Measurements from ENCODE around the gene SPTSSA. TPM values are rescaled to one million over a fixed set of nuclear protein-coding genes. Genes with fewer than 3 reads are reported as not detected.

Gene SPTSSA
- total RNA-seq, 1 donor from 2014 or later = 17.4 TPM

DNA sequence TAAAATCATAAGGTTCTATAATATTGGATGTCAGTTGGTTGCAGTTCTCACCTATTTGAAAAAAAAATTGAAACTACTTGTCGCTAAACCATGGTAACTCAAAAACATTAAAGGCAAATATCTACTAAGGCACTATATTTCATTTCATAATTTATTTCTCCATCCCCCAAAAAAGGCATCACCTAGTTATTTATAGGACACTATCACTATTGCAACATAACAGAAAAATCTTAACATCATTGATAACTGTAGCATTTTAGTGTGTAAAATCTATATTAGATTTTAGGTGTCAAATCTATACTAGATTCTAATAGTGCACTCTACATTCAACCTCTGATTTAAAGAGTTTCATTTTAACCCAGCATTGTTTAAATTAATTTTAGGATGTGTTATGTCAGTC lies 1.7 kb downstream of the SPTSSA start:
- Mint-ChIP-seq H3K36me3 (ENCODE audit: insufficient read depth) (peaks cover 3% of the 10 kb centered on the region), H3K27ac (peak overlapping the region; percentile 93), H3K27me3 (no peaks in the 10 kb centered on the region), H3K4me3 (ENCODE audit: low read depth) (peak overlapping the region; percentile 88), H3K4me1 (ENCODE audit: low read depth) (peaks cover 19% of the 10 kb centered on the region), H3K9me3 (ENCODE audit: low read depth) (no peaks in the 10 kb centered on the region)
- TF ChIP-seq, protein P1, sequence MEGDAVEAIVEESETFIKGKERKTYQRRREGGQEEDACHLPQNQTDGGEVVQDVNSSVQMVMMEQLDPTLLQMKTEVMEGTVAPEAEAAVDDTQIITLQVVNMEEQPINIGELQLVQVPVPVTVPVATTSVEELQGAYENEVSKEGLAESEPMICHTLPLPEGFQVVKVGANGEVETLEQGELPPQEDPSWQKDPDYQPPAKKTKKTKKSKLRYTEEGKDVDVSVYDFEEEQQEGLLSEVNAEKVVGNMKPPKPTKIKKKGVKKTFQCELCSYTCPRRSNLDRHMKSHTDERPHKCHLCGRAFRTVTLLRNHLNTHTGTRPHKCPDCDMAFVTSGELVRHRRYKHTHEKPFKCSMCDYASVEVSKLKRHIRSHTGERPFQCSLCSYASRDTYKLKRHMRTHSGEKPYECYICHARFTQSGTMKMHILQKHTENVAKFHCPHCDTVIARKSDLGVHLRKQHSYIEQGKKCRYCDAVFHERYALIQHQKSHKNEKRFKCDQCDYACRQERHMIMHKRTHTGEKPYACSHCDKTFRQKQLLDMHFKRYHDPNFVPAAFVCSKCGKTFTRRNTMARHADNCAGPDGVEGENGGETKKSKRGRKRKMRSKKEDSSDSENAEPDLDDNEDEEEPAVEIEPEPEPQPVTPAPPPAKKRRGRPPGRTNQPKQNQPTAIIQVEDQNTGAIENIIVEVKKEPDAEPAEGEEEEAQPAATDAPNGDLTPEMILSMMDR (IDR thresholded peaks at IDR 0.05; ENCODE audit: unreplicated experiment) = no peak
- no peak for DNase-seq (ENCODE audit: low spot score, unreplicated experiment)

DNA sequence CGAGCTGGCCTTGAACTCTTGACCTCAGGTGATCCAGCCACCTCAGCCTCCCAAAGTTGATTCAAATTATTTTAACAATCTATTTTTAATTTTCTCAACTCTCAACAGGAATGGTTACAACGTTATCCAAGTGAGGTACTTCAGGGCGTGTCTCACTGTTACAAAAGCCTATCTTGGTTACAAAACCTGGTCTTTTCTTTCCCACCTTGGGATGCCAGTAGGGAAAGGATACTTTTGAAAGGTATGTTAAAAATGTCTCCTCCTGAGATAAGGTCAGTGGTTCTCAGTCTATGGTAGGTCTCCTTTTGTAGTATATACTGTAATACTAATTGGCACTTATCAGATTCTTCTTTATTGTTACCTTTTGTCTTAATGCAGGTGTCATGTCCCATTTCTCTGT lies 4.9 kb downstream of the SPTSSA start:
- Mint-ChIP-seq H3K27ac (no peak overlapping the region), H3K4me1 (ENCODE audit: low read depth) (peaks cover 16% of the 10 kb centered on the region), H3K27me3 (no peaks in the 10 kb centered on the region), H3K36me3 (ENCODE audit: insufficient read depth) (peaks cover 4% of the 10 kb centered on the region), H3K9me3 (ENCODE audit: low read depth) (no peaks in the 10 kb centered on the region), H3K4me3 (ENCODE audit: low read depth) (no peak overlapping the region)
- no peak for DNase-seq (ENCODE audit: low spot score, unreplicated experiment)
- TF ChIP-seq, protein P1 (IDR thresholded peaks at IDR 0.05; ENCODE audit: unreplicated experiment) = no peak

DNA sequence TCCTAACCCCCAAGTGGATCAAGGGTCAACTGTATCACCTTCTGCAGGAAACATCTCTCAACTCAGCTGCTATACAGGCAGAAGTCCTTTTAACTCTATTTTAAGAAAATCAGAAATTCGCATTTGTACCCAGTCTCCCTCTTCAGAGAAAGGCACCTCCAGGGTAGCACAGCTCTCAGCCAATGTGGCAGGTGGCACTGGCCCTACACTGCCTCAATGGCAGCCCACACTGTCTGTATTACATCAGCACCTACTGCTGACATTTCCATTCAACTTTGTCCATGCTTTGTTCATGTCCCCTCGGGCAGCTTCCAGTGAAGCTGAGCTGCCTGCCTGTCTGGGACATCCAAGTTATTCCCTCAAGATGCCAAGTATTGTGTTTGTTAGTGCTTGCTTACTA lies 8.8 kb downstream of the SPTSSA start:
- H3K27ac Mint-ChIP-seq = no peak overlapping the region
- no peak overlapping the region for H3K4me3 Mint-ChIP-seq (ENCODE audit: low read depth)
- no peaks in the 10 kb centered on the region for H3K9me3 Mint-ChIP-seq (ENCODE audit: low read depth)
- DNase-seq (ENCODE audit: low spot score, unreplicated experiment) = no peak
- H3K36me3 Mint-ChIP-seq (ENCODE audit: insufficient read depth) = peaks cover 6% of the 10 kb centered on the region
- peaks cover 3% of the 10 kb centered on the region for H3K4me1 Mint-ChIP-seq (ENCODE audit: low read depth)
- no peaks in the 10 kb centered on the region for H3K27me3 Mint-ChIP-seq
- TF ChIP-seq, protein P1 (IDR thresholded peaks at IDR 0.05; ENCODE audit: unreplicated experiment) = no peak

DNA sequence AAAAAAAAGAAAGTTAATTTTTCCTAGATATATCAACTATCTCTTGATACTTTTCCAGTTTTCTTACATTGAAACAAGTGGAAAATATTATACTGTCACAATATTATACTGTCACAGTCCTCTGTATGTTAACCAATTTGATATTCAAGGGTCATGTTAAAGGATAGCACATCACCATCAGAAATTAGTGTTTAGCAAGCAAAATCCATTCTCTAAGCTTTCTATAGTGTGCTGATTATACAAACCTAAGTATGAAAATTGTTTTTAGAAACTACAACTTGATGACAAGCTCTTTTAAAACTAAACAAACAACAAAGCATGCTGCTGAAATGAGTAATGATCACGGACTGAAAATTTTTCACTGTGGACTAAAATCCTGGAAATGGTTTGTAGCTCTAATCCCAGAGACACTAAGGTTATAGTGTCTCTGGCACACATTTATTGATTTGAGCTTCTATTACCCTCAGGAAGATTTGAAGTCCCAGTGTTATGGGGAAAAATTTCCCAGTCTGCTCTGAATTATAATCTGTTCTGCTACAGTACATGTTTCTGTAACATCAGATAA lies 9.7 kb downstream of the SPTSSA start:
- H3K27ac Mint-ChIP-seq = no peak overlapping the region
- H3K9me3 Mint-ChIP-seq (ENCODE audit: low read depth) = no peaks in the 10 kb centered on the region
- H3K27me3 Mint-ChIP-seq = no peaks in the 10 kb centered on the region
- peaks cover 3% of the 10 kb centered on the region for H3K4me1 Mint-ChIP-seq (ENCODE audit: low read depth)
- H3K36me3 Mint-ChIP-seq (ENCODE audit: insufficient read depth) = peaks cover 7% of the 10 kb centered on the region
- no peak overlapping the region for H3K4me3 Mint-ChIP-seq (ENCODE audit: low read depth)
- DNase-seq (ENCODE audit: low spot score, unreplicated experiment) = no peak
- TF ChIP-seq, protein P1 (IDR thresholded peaks at IDR 0.05; ENCODE audit: unreplicated experiment) = no peak

DNA sequence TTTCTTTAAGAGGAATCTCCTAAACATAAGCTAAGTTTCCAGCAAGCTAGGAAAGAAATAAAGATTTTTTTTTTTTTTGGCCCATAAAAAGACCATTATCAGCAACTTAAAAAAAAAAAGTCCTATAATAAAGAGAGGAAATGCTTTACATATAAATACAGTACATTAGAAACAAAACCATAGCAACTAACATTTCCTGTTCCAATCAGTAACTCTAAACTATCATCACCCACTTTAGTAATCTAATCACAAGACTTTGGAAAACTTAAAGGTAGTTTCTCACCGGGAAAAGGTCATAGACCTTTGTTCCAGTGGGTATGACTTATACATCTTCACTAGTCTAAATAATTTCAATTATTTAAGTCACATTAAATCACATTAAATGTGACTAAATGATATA lies 11.1 kb downstream of the SPTSSA start:
- Mint-ChIP-seq H3K27me3 (no peaks in the 10 kb centered on the region), H3K9me3 (ENCODE audit: low read depth) (no peaks in the 10 kb centered on the region), H3K27ac (no peak overlapping the region), H3K4me1 (ENCODE audit: low read depth) (peaks cover 3% of the 10 kb centered on the region), H3K36me3 (ENCODE audit: insufficient read depth) (peaks cover 8% of the 10 kb centered on the region), H3K4me3 (ENCODE audit: low read depth) (no peak overlapping the region)
- TF ChIP-seq, protein P1 (IDR thresholded peaks at IDR 0.05; ENCODE audit: unreplicated experiment) = no peak
- no peak for DNase-seq (ENCODE audit: low spot score, unreplicated experiment)

Data from progenitor cell of endocrine pancreas (in vitro differentiated cells).